IMR-90 (cell line): ENCODE results near the gene ATF6B. TPM values are rescaled to one million over a fixed set of nuclear protein-coding genes. Genes with fewer than 3 reads are reported as not detected.

ENCODE experiments used
- ATAC-seq: fragments of 200-7000 bp; cut with Tn5 transposase; 2 replicates; pipeline ENCODE4 v1.9.1; 2020; ENCODE audit warnings: low read depth, mild to moderate bottlenecking, moderate library complexity
- BruUV-seq: library from RNA; stranded (reverse); fragments of 400-500 nt; replicated peaks from 2 replicates; lab custom pipeline; 2021; lab: Mats Ljungman, UMichigan
- CTCF ChIA-PET: fragments of 300-600 bp; formaldehyde crosslinking; extraction: SDS; loops from one replicate; lab custom pipeline; 2021; ENCODE audit warnings: antibody characterized with exemption; lab: Yijun Ruan, JAX
- POLR2A ChIA-PET: fragments of 300-600 bp; sonication (Branson Sonifier 250); formaldehyde crosslinking; loops from one replicate; lab custom pipeline; 2022; ENCODE audit warnings: antibody characterized with exemption; ENCODE audit not compliant: unreplicated experiment; lab: Charles Lee
- DNase-seq: peaks from one replicate; pipeline ENCODE4 v3.0.0; 2013
- H2AFZ ChIP-seq: replicated peaks from 2 replicates; pipeline ENCODE3; 2013; ENCODE audit warnings: low read length, mild to moderate bottlenecking; ENCODE audit not compliant: poor library complexity
- H2AK5ac ChIP-seq: 2 replicates; pipeline ENCODE4 v1.6.1; 2013; ENCODE audit warnings: low read depth, low read length, inconsistent platforms
- H2AK9ac ChIP-seq: replicated peaks from 2 replicates; pipeline ENCODE3; 2013; ENCODE audit warnings: mild to moderate bottlenecking, low read depth, low read length, moderate library complexity; ENCODE audit not compliant: poor library complexity
- H2BK120ac ChIP-seq: 2 replicates; pipeline ENCODE4 v1.6.1; 2013; ENCODE audit warnings: low read depth, low read length, inconsistent platforms
- H2BK15ac ChIP-seq: 3 replicates; pipeline ENCODE4 v1.6.1; 2013; ENCODE audit warnings: low read depth, low read length, inconsistent platforms
- H2BK20ac ChIP-seq: 2 replicates; pipeline ENCODE4 v1.6.1; 2013; ENCODE audit warnings: low read depth, mild to moderate bottlenecking, inconsistent platforms, low read length, moderate library complexity
- H2BK5ac ChIP-seq: 2 replicates; pipeline ENCODE4 v1.6.1; 2013; ENCODE audit warnings: mild to moderate bottlenecking, low read depth, low read length, inconsistent platforms; ENCODE audit not compliant: poor library complexity, severe bottlenecking
- H3K14ac ChIP-seq: replicated peaks from 2 replicates; pipeline ENCODE4 v1.6.1; 2013; ENCODE audit warnings: low read depth, low read length, inconsistent platforms
- H3K18ac ChIP-seq: 2 replicates; pipeline ENCODE4 v1.6.1; 2013; ENCODE audit warnings: low read depth, low read length, control low read depth
- H3K23ac ChIP-seq: 2 replicates; pipeline ENCODE4 v1.6.1; 2013; ENCODE audit warnings: low read depth, low read length, inconsistent platforms
- H3K27ac ChIP-seq: 2 replicates; pipeline ENCODE4 v1.5.1; 2013; ENCODE audit warnings: mild to moderate bottlenecking, control low read depth, low read length; ENCODE audit not compliant: insufficient read depth
- H3K27me3 ChIP-seq: 2 replicates; pipeline ENCODE4 v1.6.1; 2013; ENCODE audit warnings: low read length; ENCODE audit not compliant: control insufficient read depth, insufficient read depth
- H3K36me3 ChIP-seq: 2 replicates; pipeline ENCODE4 v1.6.1; 2013; ENCODE audit warnings: low read length, mixed read lengths; ENCODE audit not compliant: control insufficient read depth, insufficient read depth
- H3K4ac ChIP-seq: 2 replicates; pipeline ENCODE4 v1.6.1; 2013; ENCODE audit warnings: low read depth, low read length, inconsistent platforms
- H3K4me1 ChIP-seq: 2 replicates; pipeline ENCODE4 v1.6.1; 2013; ENCODE audit warnings: low read length, mixed read lengths; ENCODE audit not compliant: control insufficient read depth, insufficient read depth
- H3K4me2 ChIP-seq: 2 replicates; pipeline ENCODE4 v1.6.1; 2013; ENCODE audit warnings: low read depth, mild to moderate bottlenecking, control low read depth, low read length, moderate library complexity
- H3K4me3 ChIP-seq: 2 replicates; pipeline ENCODE4 v1.5.1; 2013; ENCODE audit warnings: low read depth, mild to moderate bottlenecking, control low read depth, low read length, moderate library complexity; ENCODE audit not compliant: insufficient read depth
- H3K56ac ChIP-seq: 2 replicates; pipeline ENCODE4 v1.6.1; 2013; ENCODE audit warnings: low read length, inconsistent platforms; ENCODE audit not compliant: insufficient read depth; ENCODE audit errors: extremely low read depth
- H3K79me1 ChIP-seq, 2 experiments: 2 replicates each; pipeline ENCODE4 v1.6.1; 2013; ENCODE audit warnings: low read length in 2 of 2, inconsistent platforms in 1 of 2, low read depth in 1 of 2
- H3K9ac ChIP-seq: 2 replicates; pipeline ENCODE4 v1.6.1; 2013; ENCODE audit warnings: low read depth, low read length, control low read depth
- H3K9me1 ChIP-seq: 2 replicates; pipeline ENCODE4 v1.6.1; 2013; ENCODE audit warnings: low read length, inconsistent platforms; ENCODE audit not compliant: insufficient read depth
- H3K9me3 ChIP-seq: 2 replicates; pipeline ENCODE4 v1.6.1; 2013; ENCODE audit warnings: low read length; ENCODE audit not compliant: control insufficient read depth, insufficient read depth
- H4K20me1 ChIP-seq: 2 replicates; pipeline ENCODE4 v1.6.1; 2013; ENCODE audit warnings: low read length, inconsistent platforms; ENCODE audit not compliant: insufficient read depth
- H4K5ac ChIP-seq: 2 replicates; pipeline ENCODE4 v1.6.1; 2013; ENCODE audit warnings: mild to moderate bottlenecking, low read depth, low read length, control low read depth
- H4K8ac ChIP-seq, 2 experiments: 2 replicates each; pipeline ENCODE4 v1.6.1; 2013; ENCODE audit warnings: low read depth in 2 of 2, low read length in 2 of 2, control low read depth in 1 of 2, inconsistent platforms in 1 of 2
- H4K91ac ChIP-seq: 2 replicates; pipeline ENCODE4 v1.6.1; 2013; ENCODE audit warnings: low read depth, low read length, inconsistent platforms; ENCODE audit not compliant: insufficient read depth
- FOS ChIP-seq: fragments of 150-350 bp; IDR thresholded peaks from 2 replicates; pipeline ENCODE4 v1.6.1; 2016; ENCODE audit warnings: low read depth, low read length
- RCOR1 ChIP-seq: IDR thresholded peaks from 2 replicates; pipeline ENCODE4 v1.6.1; 2012; ENCODE audit warnings: mild to moderate bottlenecking, low read length, improper control_type of control experiment; ENCODE audit not compliant: insufficient replicate concordance
- WGBS, 2 experiments: methylation state at CpG; one replicate each; pipeline versions ENCODE4 v1.1.5 to v1.1.7; 2013; ENCODE audit warnings: missing lambda C conversion rate in 2 of 2; ENCODE audit not compliant: insufficient read length in 1 of 2; ENCODE audit errors: extremely low coverage in 2 of 2; 5-methylcytosine and 5-hydroxymethylcytosine counted together
- dilution Hi-C: fragments of 300-500 bp; cut with HindIII; formaldehyde crosslinking; loops from one replicate; pipeline ENCODE4 v1.14.3; 2018; ENCODE audit warnings: low sequenced_read_pairs; ENCODE audit not compliant: unreplicated experiment
- in situ Hi-C: fragments of 300-500 bp; cut with MboI; formaldehyde crosslinking; loops from 3 replicates; pipeline ENCODE4 v1.14.3; 2019; ENCODE audit warnings: low sequenced_read_pairs, inconsistent platforms, mixed read lengths
- intact Hi-C: fragments of 100-400 bp; cut with micrococcal nuclease; formaldehyde crosslinking; loops from 2 replicates; pipeline ENCODE4 v1.10.0; 2022
- polyA plus RNA-seq, 3 experiments: library from polyadenylated mRNA; depleted of rRNA; stranded (reverse); fragments of >200 nt; gene quantifications; 2 replicates each; pipeline ENCODE4 v1.2.3, GENCODE V29; 2012; ENCODE audit warnings: low replicate concordance in 1 of 3
- total RNA-seq: library from RNA; depleted of rRNA; stranded (reverse); fragments of >200 nt; gene quantifications from 2 replicates; pipeline ENCODE4 v1.2.3, GENCODE V29; 2012

The ATF6B gene
- total and polyA plus RNA-seq, 2 of the 4 experiments (the other 2 are of a cell fraction): 7.9 to 69.6 TPM

GRCh38 chr6:32129297-32130088 lies 1.4 kb upstream of the ATF6B start:
- peaks cover 10% of the 10 kb centered on the region for H3K9me1 ChIP-seq
- H2AK5ac ChIP-seq: peak overlapping the region; percentile 31
- BruUV-seq: no TSS peak
- dilution Hi-C loops: no loop called here
- peak overlapping the region; percentile 88 for H3K4me2 ChIP-seq
- in situ Hi-C loops: no loop called here
- no peaks in the 10 kb centered on the region for H3K27me3 ChIP-seq
- peak overlapping the region; percentile 61 for H3K56ac ChIP-seq
- no peak overlapping the region for H2BK15ac ChIP-seq
- peaks cover 8% of the 10 kb centered on the region for H3K4me1 ChIP-seq
- H4K8ac ChIP-seq: peak overlapping the region; percentile 83 to 88
- peak overlapping the region; percentile 72 for H3K4me3 ChIP-seq
- H3K23ac ChIP-seq: peak overlapping the region; percentile 75; the same call in 1 of the 2 replicates
- peak overlapping the region; percentile 97 for H2AFZ ChIP-seq
- no peaks in the 10 kb centered on the region for H4K20me1 ChIP-seq
- no peaks in the 10 kb centered on the region for H3K9me3 ChIP-seq
- peaks cover 3% of the 10 kb centered on the region; the same call in 1 of the 2 replicates for H3K36me3 ChIP-seq
- H4K5ac ChIP-seq: peak overlapping the region; percentile 51
- DNase-seq: no peak
- ChIA-PET POLR2A (interaction anchor here (0.7 kb wide), 1 partner anchor 82 kb away, joined by 3 read pairs; no protein-coding TSS in a partner anchor), CTCF (interaction anchor here (2.4 kb wide), 1 partner anchor 11 kb away, joined by 12 read pairs; no protein-coding TSS in a partner anchor)
- peak overlapping the region; percentile 80 for H2BK5ac ChIP-seq
- peak overlapping the region; percentile 86 for H3K4ac ChIP-seq
- WGBS, 2 experiments: 72% methylated on average over 9 of the region's 22 CpGs; no CpG with 5 or more reads in 1 of the 2 experiments
- intact Hi-C loops: loop anchor here (1.0 kb wide), 1 partner anchor 66 kb away; no protein-coding TSS in a partner anchor
- peak overlapping the region; percentile 66 for H3K9ac ChIP-seq
- peak overlapping the region; percentile 87 for H2AK9ac ChIP-seq
- H3K14ac ChIP-seq: peak overlapping the region; percentile 87
- H2BK120ac ChIP-seq: peak overlapping the region; percentile 85
- H3K27ac ChIP-seq: peak overlapping the region; percentile 84
- peak overlapping the region; percentile 73 for H4K91ac ChIP-seq
- H3K79me1 ChIP-seq: peaks cover 31 to 40% of the 10 kb centered on the region in 2 experiments
- H3K18ac ChIP-seq: no peak overlapping the region
- H2BK20ac ChIP-seq: peak overlapping the region; percentile 59; the same call in 1 of the 2 replicates
- ATAC-seq: peak; percentile 4
- no peak for TF ChIP-seq RCOR1
- TF ChIP-seq FOS: no peak
